ENCODE data around the gene CRYBB2. TPM values are rescaled to one million over a fixed set of nuclear protein-coding genes. Genes with fewer than 3 reads are reported as not detected.

The CRYBB2 gene
- total and polyA plus RNA-seq, 4 donors, result 0.08 to 0.10 TPM; not detected in 2

DNA sequence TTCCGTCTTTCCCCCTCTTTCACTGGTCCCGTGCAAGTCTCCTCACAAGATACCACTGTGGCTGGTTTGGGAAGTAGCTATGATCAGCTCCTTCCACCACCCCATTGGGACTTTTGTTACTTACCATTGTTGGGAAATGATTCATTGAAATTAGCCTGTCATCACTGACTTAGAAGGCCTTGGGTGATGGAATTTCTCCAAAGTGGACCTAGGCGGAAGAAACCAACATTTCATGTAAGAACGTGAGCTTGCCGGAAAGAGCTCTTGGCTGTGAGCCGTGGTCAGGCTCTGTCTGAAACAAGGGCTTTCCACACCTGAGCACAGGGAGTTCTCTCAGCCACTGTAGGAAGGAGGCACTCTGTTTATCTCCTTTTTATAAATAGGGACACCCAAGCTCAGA is 43.3 kb upstream of the CRYBB2 start:
- H3K27me3 ChIP-seq (ENCODE audit: control insufficient read depth in 4 of 4, insufficient read depth in 4 of 4, low read length in 3 of 4), result no peaks in the 10 kb centered on the region
- TF ChIP-seq JUND (IDR thresholded peaks at IDR 0.05), result no peak
- TF ChIP-seq GABPA (IDR thresholded peaks at IDR 0.05 in 1 of 2, conservative IDR thresholded peaks at IDR 0.05 in 1 of 2), result no peak
- no peak for TF ChIP-seq ATF3 (IDR thresholded peaks at IDR 0.05)
- TF ChIP-seq YY1 (IDR thresholded peaks at IDR 0.05), result no peak
- no peak for TF ChIP-seq FOXA2 (IDR thresholded peaks at IDR 0.05)
- TF ChIP-seq, protein P1, sequence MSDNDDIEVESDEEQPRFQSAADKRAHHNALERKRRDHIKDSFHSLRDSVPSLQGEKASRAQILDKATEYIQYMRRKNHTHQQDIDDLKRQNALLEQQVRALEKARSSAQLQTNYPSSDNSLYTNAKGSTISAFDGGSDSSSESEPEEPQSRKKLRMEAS (IDR thresholded peaks at IDR 0.05), result no peak
- DNase-seq (ENCODE audit: low spot score), result no peak
- H3K36me3 ChIP-seq (ENCODE audit: control insufficient read depth in 4 of 4, insufficient read depth in 3 of 4, low read depth in 1 of 4, low read length in 3 of 4), result peaks cover 15 to 52% (median 43%) of the 10 kb centered on the region in 4 donors
- peaks cover 0 to 12% (median 2%) of the 10 kb centered on the region in 4 donors for H3K4me1 ChIP-seq (ENCODE audit: control insufficient read depth in 4 of 4, insufficient read depth in 4 of 4, low read length in 3 of 4)
- no peak overlapping the region for H3K4me3 ChIP-seq (ENCODE audit: low read depth in 1 of 3, low read length in 3 of 3)
- no peak overlapping the region for H3K9ac ChIP-seq (ENCODE audit: low read depth in 1 of 2, low read length in 2 of 2)
- H3K9me3 ChIP-seq (ENCODE audit: control insufficient read depth in 4 of 4, low read length in 3 of 4), result no peaks in the 10 kb centered on the region
- no peak overlapping the region for H3K27ac ChIP-seq (ENCODE audit: low read depth in 1 of 2, low read length in 2 of 2)
- WGBS, result 95% methylated on average over 6 of the region's 6 CpGs

DNA sequence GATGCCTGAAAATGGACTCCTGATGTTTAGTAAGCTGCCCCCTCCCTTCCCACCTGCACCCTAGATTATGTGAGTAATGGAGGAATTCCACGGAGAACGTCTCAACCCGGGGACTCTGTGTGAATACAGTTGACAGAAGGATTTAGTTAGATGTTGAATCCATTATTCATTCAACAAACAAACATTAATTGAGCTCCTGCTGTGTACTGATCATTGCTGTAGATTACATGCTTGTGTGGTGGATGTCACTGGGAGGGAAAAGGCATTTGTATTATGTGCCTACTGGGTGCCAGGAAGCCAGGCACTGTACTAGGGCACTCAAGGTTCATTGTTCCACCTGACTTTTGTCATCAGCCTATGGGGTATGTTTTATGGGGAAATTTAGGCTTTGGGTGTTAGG is 42.6 kb upstream of the CRYBB2 start:
- Histone ChIP-seq H3K9me3 (ENCODE audit: control insufficient read depth in 4 of 4, low read length in 3 of 4) (no peaks in the 10 kb centered on the region), H3K27ac (ENCODE audit: low read depth in 1 of 2, low read length in 2 of 2) (no peak overlapping the region), H3K27me3 (ENCODE audit: control insufficient read depth in 4 of 4, insufficient read depth in 4 of 4, low read length in 3 of 4) (no peaks in the 10 kb centered on the region), H3K9ac (ENCODE audit: low read depth in 1 of 2, low read length in 2 of 2) (no peak overlapping the region), H3K4me3 (ENCODE audit: low read depth in 1 of 3, low read length in 3 of 3) (no peak overlapping the region), H3K4me1 (ENCODE audit: control insufficient read depth in 4 of 4, insufficient read depth in 4 of 4, low read length in 3 of 4) (peaks cover 2 to 16% (median 7%) of the 10 kb centered on the region in 4 donors), H3K36me3 (ENCODE audit: control insufficient read depth in 4 of 4, insufficient read depth in 3 of 4, low read depth in 1 of 4, low read length in 3 of 4) (peaks cover 15 to 58% (median 45%) of the 10 kb centered on the region in 4 donors)
- no peak for DNase-seq (ENCODE audit: low spot score)
- 93% methylated on average over 3 of the region's 3 CpGs for WGBS
- TF ChIP-seq GABPA (IDR thresholded peaks at IDR 0.05 in 1 of 2, conservative IDR thresholded peaks at IDR 0.05 in 1 of 2), result no peak
- no peak for TF ChIP-seq EGR1 (IDR thresholded peaks at IDR 0.05; ENCODE audit: low read depth in 2 of 2)
- TF ChIP-seq JUND (IDR thresholded peaks at IDR 0.05), result no peak
- no peak for TF ChIP-seq FOXA1 (IDR thresholded peaks at IDR 0.05)
- TF ChIP-seq ATF3 (IDR thresholded peaks at IDR 0.05), result no peak
- no peak for TF ChIP-seq ZBTB33 (IDR thresholded peaks at IDR 0.05)
- TF ChIP-seq CTCF (IDR thresholded peaks at IDR 0.05; ENCODE audit: low read depth, low read length, missing input control), result no peak
- TF ChIP-seq RXRA (IDR thresholded peaks at IDR 0.05), result no peak
- TF ChIP-seq SP1 (IDR thresholded peaks at IDR 0.05), result no peak
- TF ChIP-seq FOXA2 (IDR thresholded peaks at IDR 0.05), result no peak
- TF ChIP-seq TAF1 (conservative IDR thresholded peaks at IDR 0.05), result no peak
- TF ChIP-seq HNF4G (IDR thresholded peaks at IDR 0.05), result no peak
- TF ChIP-seq HNF4A (conservative IDR thresholded peaks at IDR 0.05), result no peak
- no peak for TF ChIP-seq RAD21 (IDR thresholded peaks at IDR 0.05)
- TF ChIP-seq YY1 (IDR thresholded peaks at IDR 0.05), result no peak

Data from liver (tissue), 9 donors.